ENCODE measurements around the gene NAP1L4. TPM values are rescaled to one million over a fixed set of nuclear protein-coding genes. Genes with fewer than 3 reads are reported as not detected.

NAP1L4 gene
- total and polyA plus RNA-seq, 12 donors: 98.5 to 233 (median 182) TPM

DNA sequence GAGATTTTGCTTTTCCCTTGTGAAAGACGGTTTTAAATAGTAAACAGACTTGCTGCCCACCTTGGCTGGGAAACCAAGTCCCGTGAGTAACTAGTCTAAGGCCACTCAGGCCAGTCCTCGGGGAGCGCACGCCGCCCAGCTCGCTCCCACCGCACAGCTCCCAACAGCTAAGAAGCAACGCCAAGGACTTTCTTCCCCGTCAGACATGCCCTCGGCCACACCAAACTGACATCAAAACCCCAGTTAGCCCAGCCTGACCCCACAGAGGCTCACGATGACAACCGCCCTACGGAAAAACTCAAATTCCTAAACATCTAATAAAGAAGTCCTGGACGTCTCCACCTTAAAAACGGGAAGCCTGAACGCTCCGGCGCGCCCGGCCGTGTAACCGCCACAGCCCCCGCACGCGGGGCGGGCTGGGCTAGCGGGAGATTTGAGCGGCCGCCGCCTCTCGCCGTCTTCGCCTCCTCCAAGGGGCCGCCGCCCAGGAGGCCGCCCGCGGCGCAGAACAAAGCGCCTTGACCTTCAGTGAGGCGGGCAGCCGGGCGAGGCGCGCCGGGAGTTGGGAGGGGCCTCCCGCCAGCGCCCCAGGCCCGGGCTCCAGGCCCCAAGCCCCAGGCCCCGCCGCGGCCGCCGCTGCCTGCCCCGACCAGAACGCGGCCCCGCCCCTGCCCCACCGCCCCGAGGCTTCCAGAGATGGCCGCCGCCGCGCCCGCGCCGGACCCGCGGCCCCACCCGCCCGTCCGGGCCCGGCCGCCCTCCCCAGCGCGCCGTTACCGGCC is 486 bp downstream of the NAP1L4 start:
- peaks cover 12 to 54% (median 48%) of the 10 kb centered on the region in 9 donors for H3K4me1 ChIP-seq
- DNase-seq: peak in 1 of 2 donors; percentile 22
- 1% methylated on average over 63 to 78 of the region's 79 CpGs for WGBS, 2 donors
- H3K27me3 ChIP-seq: no peaks in the 10 kb centered on the region
- no peak for TF ChIP-seq CTCF (IDR thresholded peaks at IDR 0.05)
- no peaks in the 10 kb centered on the region for H3K9me3 ChIP-seq
- intact Hi-C loops (cut with DNase I): no loop called here
- peak; percentile 38 to 83 (median 54) for ATAC-seq
- peaks cover 0 to 5% (median 0%) of the 10 kb centered on the region in 9 donors for H3K36me3 ChIP-seq
- H3K4me3 ChIP-seq: peak overlapping the region; percentile 57 to 98 (median 82)
- peak overlapping the region; percentile 77 to 96 (median 92) for H3K27ac ChIP-seq

DNA sequence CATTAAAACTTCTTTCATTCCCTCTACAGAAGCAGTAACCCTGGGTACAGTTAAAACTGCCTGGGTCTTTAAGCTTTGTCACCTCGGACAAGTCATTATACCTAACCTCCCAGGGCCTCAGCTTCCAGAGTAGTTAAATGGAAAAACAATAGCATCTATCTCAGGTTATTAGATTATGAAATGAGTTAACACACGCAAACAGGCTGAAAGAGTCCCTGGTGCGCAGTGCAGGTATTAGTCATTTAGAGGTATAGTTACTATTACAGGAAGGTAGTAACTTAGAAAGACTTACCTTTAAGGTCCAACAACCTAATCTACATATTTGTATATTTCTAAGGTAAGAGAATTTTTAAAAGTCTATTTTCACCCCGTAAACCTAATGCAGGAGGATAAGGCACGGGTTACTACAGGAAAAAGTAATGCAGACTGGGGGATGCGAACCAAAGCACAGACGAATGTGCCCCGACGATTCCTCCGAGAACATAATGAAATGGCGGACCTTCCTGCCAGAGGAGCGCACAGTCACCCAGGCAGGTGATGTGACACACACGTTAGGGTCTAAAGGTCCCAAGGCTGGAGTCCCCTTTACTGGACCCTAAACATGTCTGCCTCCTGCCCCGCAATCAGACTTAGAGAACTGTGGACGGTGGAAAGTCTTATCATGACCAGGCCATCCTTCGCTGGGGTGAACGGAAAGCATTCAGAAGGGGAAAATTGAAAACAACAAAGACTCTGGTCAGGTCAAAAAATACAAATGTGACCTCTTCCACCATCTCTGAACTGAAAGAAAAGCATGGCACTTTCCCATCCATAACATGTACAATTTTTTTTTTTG is 1.3 kb downstream of the NAP1L4 start:
- H3K4me1 ChIP-seq: peaks cover 12 to 58% (median 51%) of the 10 kb centered on the region in 9 donors
- no peak for ATAC-seq
- 3 to 6% methylated on average over 17 of the region's 17 CpGs for WGBS, 2 donors

DNA sequence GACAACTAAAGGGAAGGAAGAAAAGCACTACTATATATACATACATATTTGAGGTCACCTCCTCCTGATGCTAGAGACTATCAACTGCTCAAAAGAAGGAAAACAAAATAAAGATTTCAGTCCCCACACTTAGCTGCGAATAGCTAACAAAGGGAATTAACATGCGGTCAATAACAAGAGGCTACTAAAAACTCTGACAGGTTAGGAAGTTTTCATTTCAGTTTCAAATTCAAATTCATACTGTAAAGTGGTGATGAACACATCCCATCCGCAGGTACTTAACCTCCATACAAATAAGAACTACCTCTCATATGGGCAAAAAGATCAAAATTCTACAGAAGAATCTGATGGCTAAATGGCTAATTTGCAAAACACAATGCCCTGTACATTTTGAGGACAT is 2.6 kb downstream of the NAP1L4 start:
- intact Hi-C loops (cut with DNase I): no loop called here
- Histone ChIP-seq H3K4me1 (peaks cover 12 to 59% (median 53%) of the 10 kb centered on the region in 9 donors), H3K9me3 (no peaks in the 10 kb centered on the region), H3K27ac (peak overlapping the region in 4 of 10 donors; percentile 4 to 96 (median 10)), H3K36me3 (peaks cover 0 to 5% (median 0%) of the 10 kb centered on the region in 9 donors), H3K27me3 (no peaks in the 10 kb centered on the region), H3K4me3 (peak overlapping the region in 6 of 10 donors; percentile 0 to 98 (median 42))
- DNase-seq (no peak), ATAC-seq (no peak)
- no peak for TF ChIP-seq CTCF (IDR thresholded peaks at IDR 0.05)
- 35 to 41% methylated on average over 3 of the region's 3 CpGs for WGBS, 2 donors

More for the DNA sequence above, 1.3 kb downstream of the NAP1L4 start:
- Histone ChIP-seq H3K9me3 (no peaks in the 10 kb centered on the region), H3K27ac (peak overlapping the region; percentile 77 to 96 (median 92)), H3K27me3 (no peaks in the 10 kb centered on the region), H3K36me3 (peaks cover 0 to 5% (median 0%) of the 10 kb centered on the region in 9 donors), H3K4me3 (peak overlapping the region; percentile 57 to 98 (median 82))
- DNase-seq: no peak
- TF ChIP-seq CTCF (IDR thresholded peaks at IDR 0.05): no peak
- intact Hi-C loops (cut with DNase I): no loop called here

DNA sequence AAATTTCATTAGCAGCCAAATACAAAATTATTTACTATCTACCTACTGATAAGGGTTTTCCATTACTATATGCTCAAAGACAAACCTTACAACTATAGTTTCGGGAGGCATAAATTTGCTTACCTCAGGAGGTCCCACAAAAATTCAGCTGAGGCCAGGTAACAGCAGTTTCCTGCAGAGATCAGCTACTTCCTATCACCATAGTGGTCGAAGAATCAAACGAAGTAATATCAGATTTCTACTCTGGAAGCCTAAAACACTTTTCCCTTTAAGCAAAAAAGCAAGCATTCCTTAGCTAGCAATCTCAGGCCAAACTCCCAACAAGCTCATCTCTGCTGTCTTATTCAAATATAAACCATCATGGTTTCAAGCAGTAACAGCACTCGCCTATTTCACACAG is 3.1 kb downstream of the NAP1L4 start:
- Histone ChIP-seq H3K27me3 (no peaks in the 10 kb centered on the region), H3K4me1 (peaks cover 12 to 59% (median 53%) of the 10 kb centered on the region in 9 donors), H3K4me3 (peak overlapping the region in 6 of 10 donors; percentile 0 to 98 (median 6)), H3K27ac (peak overlapping the region in 4 of 10 donors; percentile 4 to 96 (median 10)), H3K9me3 (no peaks in the 10 kb centered on the region), H3K36me3 (peaks cover 0 to 5% (median 0%) of the 10 kb centered on the region in 9 donors)
- ATAC-seq (no peak), DNase-seq (no peak)
- no peak for TF ChIP-seq CTCF (IDR thresholded peaks at IDR 0.05)
- intact Hi-C loops (cut with DNase I): no loop called here
- 26 to 35% methylated on average over 4 of the region's 4 CpGs for WGBS, 2 donors

Measured in heart right ventricle (tissue), 16 donors.